Measurements from ENCODE around the gene MRPL55. TPM values are rescaled to one million over a fixed set of nuclear protein-coding genes. Genes with fewer than 3 reads are reported as not detected.

The MRPL55 gene
- total RNA-seq, 4 donors from 2014 or later = 23.5 to 125 (median 87.5) TPM

DNA sequence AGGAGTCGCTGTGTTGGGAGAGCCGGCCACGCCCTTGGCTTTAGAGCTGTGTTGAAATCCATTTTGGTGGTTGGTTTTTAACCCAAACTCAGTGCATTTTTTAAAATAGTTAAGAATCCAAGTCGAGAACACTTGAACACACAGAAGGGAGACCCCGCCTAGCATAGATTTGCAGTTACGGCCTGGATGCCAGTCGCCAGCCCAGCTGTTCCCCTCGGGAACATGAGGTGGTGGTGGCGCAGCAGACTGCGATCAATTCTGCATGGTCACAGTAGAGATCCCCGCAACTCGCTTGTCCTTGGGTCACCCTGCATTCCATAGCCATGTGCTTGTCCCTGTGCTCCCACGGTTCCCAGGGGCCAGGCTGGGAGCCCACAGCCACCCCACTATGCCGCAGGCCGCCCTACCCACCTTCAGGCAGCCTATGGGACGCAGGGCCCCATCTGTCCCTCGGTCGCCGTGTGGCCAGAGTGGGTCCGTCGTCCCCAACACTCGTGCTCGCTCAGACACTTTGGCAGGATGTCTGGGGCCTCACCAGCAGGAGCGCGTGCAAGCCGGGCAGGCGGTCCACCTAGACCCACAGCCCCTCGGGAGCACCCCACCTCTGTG is 10.7 kb downstream of the MRPL55 start:
- Histone ChIP-seq H3K27me3 (no peaks in the 10 kb centered on the region), H3K4me1 (peaks cover 10 to 17% of the 10 kb centered on the region in 2 donors), H3K27ac (no peak overlapping the region), H3K36me3 (peaks cover 31 to 37% of the 10 kb centered on the region in 2 donors), H3K4me3 (replicated peaks in 1 of 3) (no peak overlapping the region), H3K9me3 (no peaks in the 10 kb centered on the region)
- 90 to 91% methylated on average over 21 to 28 of the region's 28 CpGs for WGBS, 2 donors
- no peak for TF ChIP-seq POLR2A (IDR thresholded peaks at IDR 0.05)
- TF ChIP-seq, protein P1, sequence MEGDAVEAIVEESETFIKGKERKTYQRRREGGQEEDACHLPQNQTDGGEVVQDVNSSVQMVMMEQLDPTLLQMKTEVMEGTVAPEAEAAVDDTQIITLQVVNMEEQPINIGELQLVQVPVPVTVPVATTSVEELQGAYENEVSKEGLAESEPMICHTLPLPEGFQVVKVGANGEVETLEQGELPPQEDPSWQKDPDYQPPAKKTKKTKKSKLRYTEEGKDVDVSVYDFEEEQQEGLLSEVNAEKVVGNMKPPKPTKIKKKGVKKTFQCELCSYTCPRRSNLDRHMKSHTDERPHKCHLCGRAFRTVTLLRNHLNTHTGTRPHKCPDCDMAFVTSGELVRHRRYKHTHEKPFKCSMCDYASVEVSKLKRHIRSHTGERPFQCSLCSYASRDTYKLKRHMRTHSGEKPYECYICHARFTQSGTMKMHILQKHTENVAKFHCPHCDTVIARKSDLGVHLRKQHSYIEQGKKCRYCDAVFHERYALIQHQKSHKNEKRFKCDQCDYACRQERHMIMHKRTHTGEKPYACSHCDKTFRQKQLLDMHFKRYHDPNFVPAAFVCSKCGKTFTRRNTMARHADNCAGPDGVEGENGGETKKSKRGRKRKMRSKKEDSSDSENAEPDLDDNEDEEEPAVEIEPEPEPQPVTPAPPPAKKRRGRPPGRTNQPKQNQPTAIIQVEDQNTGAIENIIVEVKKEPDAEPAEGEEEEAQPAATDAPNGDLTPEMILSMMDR (IDR thresholded peaks at IDR 0.05) = no peak
- no peak for DNase-seq
- intact Hi-C loops (cut with DNase I) = no loop called here

DNA sequence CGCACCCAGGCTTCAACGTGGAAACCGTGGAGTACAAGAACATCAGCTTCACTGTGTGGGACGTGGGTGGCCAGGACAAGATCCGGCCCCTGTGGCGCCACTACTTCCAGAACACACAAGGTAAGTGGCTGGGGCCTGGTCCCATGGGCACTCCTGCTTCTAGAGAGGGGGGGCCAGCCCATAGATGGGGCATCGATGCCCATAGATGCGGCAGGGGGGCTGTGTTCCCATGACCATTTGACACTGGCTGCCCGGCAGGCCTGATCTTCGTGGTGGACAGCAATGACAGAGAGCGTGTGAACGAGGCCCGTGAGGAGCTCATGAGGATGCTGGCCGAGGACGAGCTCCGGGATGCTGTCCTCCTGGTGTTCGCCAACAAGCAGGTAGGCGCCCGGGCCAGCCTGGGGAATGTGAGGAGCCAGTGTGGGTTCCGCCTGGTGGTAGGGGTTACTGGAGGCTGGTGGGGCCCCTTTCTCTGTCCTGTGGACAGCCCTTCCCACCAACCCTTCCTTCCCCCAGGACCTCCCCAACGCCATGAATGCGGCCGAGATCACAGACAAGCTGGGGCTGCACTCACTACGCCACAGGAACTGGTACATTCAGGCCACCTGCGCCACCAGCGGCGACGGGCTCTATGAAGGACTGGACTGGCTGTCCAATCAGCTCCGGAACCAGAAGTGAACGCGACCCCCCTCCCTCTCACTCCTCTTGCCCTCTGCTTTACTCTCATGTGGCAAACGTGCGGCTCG is 11.6 kb downstream of the MRPL55 start:
- Histone ChIP-seq H3K4me3 (replicated peaks in 1 of 3) (no peak overlapping the region), H3K27me3 (no peaks in the 10 kb centered on the region), H3K36me3 (peaks cover 31 to 37% of the 10 kb centered on the region in 2 donors), H3K27ac (no peak overlapping the region), H3K4me1 (peaks cover 9 to 20% of the 10 kb centered on the region in 2 donors), H3K9me3 (no peaks in the 10 kb centered on the region)
- no peak for DNase-seq
- TF ChIP-seq POLR2A (IDR thresholded peaks at IDR 0.05) = no peak
- TF ChIP-seq, protein P1 (IDR thresholded peaks at IDR 0.05) = no peak
- 88 to 94% methylated on average over 21 to 34 of the region's 34 CpGs for WGBS, 2 donors
- intact Hi-C loops (cut with DNase I) = no loop called here

DNA sequence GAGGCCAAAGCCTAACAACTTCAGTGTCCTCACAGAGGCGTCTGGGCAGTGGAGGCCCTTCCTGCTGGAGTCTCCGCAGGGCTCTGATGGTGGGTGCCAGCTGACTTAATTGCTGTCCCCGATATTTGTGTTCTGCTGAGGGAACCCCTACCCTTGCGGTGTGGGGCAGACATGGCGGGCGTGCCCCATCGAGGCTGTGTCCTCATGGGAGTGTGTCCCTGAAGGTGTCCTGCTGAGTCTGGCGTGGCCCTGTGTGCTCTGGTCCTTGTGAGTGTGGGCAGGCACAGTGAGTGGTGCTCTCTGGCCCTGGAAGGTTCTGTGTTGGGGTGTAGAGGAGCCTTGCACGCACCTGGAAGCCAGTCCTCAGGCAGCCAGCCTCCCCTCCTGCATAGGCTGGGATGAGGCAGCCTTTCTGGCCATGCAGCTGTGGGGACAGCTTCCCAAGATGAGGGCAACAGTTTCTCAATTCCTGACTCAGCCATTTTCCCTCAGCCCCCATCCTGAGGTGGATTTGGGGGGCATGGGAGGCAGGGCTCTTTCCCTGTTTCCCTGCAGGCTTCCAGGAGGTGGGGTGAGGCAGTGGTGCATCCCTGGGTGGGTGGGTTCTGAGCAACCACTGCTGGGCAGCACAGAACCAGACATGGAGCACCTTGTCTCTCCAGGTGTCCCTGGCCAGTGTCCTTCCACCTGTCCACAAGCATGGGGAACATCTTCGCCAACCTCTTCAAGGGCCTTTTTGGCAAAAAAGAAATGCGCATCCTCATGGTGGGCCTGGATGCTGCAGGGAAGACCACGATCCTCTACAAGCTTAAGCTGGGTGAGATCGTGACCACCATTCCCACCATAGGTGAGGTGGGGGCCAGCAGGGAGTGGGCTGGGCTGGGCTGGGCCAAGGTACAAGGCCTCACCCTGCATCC is 12.4 kb downstream of the MRPL55 start:
- TF ChIP-seq POLR2A (IDR thresholded peaks at IDR 0.05) = no peak
- TF ChIP-seq, protein P1 (IDR thresholded peaks at IDR 0.05) = no peak
- WGBS, 2 donors = 95 to 99% methylated on average over 4 to 9 of the region's 13 CpGs
- no peak overlapping the region for H3K4me3 ChIP-seq (replicated peaks in 1 of 3)
- peaks cover 31 to 37% of the 10 kb centered on the region in 2 donors for H3K36me3 ChIP-seq
- peaks cover 2 to 21% of the 10 kb centered on the region in 2 donors for H3K4me1 ChIP-seq
- no peak for DNase-seq
- intact Hi-C loops (cut with DNase I) = no loop called here
- H3K27me3 ChIP-seq = no peaks in the 10 kb centered on the region
- no peaks in the 10 kb centered on the region for H3K9me3 ChIP-seq
- no peak overlapping the region for H3K27ac ChIP-seq

DNA sequence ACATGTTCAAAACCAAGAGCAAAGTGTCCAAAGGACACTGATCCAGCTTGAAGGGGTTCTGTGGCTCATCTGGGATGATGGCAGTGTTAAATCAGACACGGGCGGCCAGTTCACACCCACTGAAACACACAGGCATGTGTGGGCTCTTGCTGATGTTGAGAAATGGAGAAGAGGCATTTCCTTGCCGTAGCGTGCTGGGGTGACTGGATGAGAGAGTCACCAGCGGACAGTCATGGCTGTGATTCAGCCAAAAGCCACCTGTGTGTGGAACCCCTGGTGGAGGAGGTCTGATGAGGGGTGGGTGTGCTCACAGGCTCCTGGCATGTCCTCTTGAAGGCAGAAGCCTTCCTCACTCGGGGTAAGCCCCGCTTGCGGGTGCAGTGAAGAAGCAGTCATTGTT is 13.2 kb downstream of the MRPL55 start:
- Histone ChIP-seq H3K9me3 (no peaks in the 10 kb centered on the region), H3K27ac (no peak overlapping the region), H3K36me3 (peaks cover 31 to 36% of the 10 kb centered on the region in 2 donors), H3K4me3 (replicated peaks in 1 of 3) (no peak overlapping the region), H3K4me1 (peaks cover 0 to 26% of the 10 kb centered on the region in 2 donors), H3K27me3 (no peaks in the 10 kb centered on the region)
- no peak for DNase-seq
- TF ChIP-seq, protein P1 (IDR thresholded peaks at IDR 0.05) = no peak
- no peak for TF ChIP-seq POLR2A (IDR thresholded peaks at IDR 0.05)
- WGBS, 2 donors = 90 to 96% methylated on average over 6 to 7 of the region's 8 CpGs
- intact Hi-C loops (cut with DNase I) = no loop called here

Measured in thyroid gland (tissue), 4 donors.